OCI-LY1 (cell line): ENCODE data around the gene DYNLT4.

Experiments used
- CTCF ChIP-seq: fragments of 200-600 bp; sonication (generic), shearing (Covaris generic); IDR thresholded peaks from 2 replicates; pipeline ENCODE4 v1.5.1; 2017; ENCODE audit warnings: mild to moderate bottlenecking, antibody characterized with exemption, low read length, moderate library complexity, mixed read lengths
- EZH2 ChIP-seq: fragments of 200-600 bp; sonication (generic), shearing (Covaris generic); IDR thresholded peaks from 2 replicates; pipeline ENCODE4 v1.8.0; 2017; ENCODE audit warnings: borderline replicate concordance, mixed run types, mild to moderate bottlenecking, antibody characterized with exemption, low read length, moderate library complexity, mixed read lengths

- TF ChIP-seq CTCF (no peak), EZH2 (no peak)
Measured at GRCh38 chr1:44848456-44849181, 41.5 kb upstream of the DYNLT4 start.
